IMR-90 (cell line): ENCODE data around the gene NR6A1. TPM values are rescaled to one million over a fixed set of nuclear protein-coding genes. Genes with fewer than 3 reads are reported as not detected.

Source experiments
- ATAC-seq: fragments of 200-7000 bp; cut with Tn5 transposase; 2 replicates; pipeline ENCODE4 v1.9.1; 2020; ENCODE audit warnings: low read depth, mild to moderate bottlenecking, moderate library complexity
- BruUV-seq: library from RNA; stranded (reverse); fragments of 400-500 nt; replicated peaks from 2 replicates; lab custom pipeline; 2021; lab: Mats Ljungman, UMichigan
- CTCF ChIA-PET: fragments of 300-600 bp; formaldehyde crosslinking; extraction: SDS; loops from one replicate; lab custom pipeline; 2021; ENCODE audit warnings: antibody characterized with exemption; lab: Yijun Ruan, JAX
- POLR2A ChIA-PET: fragments of 300-600 bp; sonication (Branson Sonifier 250); formaldehyde crosslinking; loops from one replicate; lab custom pipeline; 2022; ENCODE audit warnings: antibody characterized with exemption; ENCODE audit not compliant: unreplicated experiment; lab: Charles Lee
- DNase-seq: peaks from one replicate; pipeline ENCODE4 v3.0.0; 2013
- H2AFZ ChIP-seq: replicated peaks from 2 replicates; pipeline ENCODE3; 2013; ENCODE audit warnings: low read length, mild to moderate bottlenecking; ENCODE audit not compliant: poor library complexity
- H2AK5ac ChIP-seq: 2 replicates; pipeline ENCODE4 v1.6.1; 2013; ENCODE audit warnings: low read depth, low read length, inconsistent platforms
- H2AK9ac ChIP-seq: replicated peaks from 2 replicates; pipeline ENCODE3; 2013; ENCODE audit warnings: mild to moderate bottlenecking, low read depth, low read length, moderate library complexity; ENCODE audit not compliant: poor library complexity
- H2BK120ac ChIP-seq: 2 replicates; pipeline ENCODE4 v1.6.1; 2013; ENCODE audit warnings: low read depth, low read length, inconsistent platforms
- H2BK15ac ChIP-seq: 3 replicates; pipeline ENCODE4 v1.6.1; 2013; ENCODE audit warnings: low read depth, low read length, inconsistent platforms
- H2BK20ac ChIP-seq: 2 replicates; pipeline ENCODE4 v1.6.1; 2013; ENCODE audit warnings: low read depth, mild to moderate bottlenecking, inconsistent platforms, low read length, moderate library complexity
- H2BK5ac ChIP-seq: 2 replicates; pipeline ENCODE4 v1.6.1; 2013; ENCODE audit warnings: mild to moderate bottlenecking, low read depth, low read length, inconsistent platforms; ENCODE audit not compliant: poor library complexity, severe bottlenecking
- H3K14ac ChIP-seq: replicated peaks from 2 replicates; pipeline ENCODE4 v1.6.1; 2013; ENCODE audit warnings: low read depth, low read length, inconsistent platforms
- H3K18ac ChIP-seq: 2 replicates; pipeline ENCODE4 v1.6.1; 2013; ENCODE audit warnings: low read depth, low read length, control low read depth
- H3K23ac ChIP-seq: 2 replicates; pipeline ENCODE4 v1.6.1; 2013; ENCODE audit warnings: low read depth, low read length, inconsistent platforms
- H3K27ac ChIP-seq: 2 replicates; pipeline ENCODE4 v1.5.1; 2013; ENCODE audit warnings: mild to moderate bottlenecking, control low read depth, low read length; ENCODE audit not compliant: insufficient read depth
- H3K27me3 ChIP-seq: 2 replicates; pipeline ENCODE4 v1.6.1; 2013; ENCODE audit warnings: low read length; ENCODE audit not compliant: control insufficient read depth, insufficient read depth
- H3K36me3 ChIP-seq: 2 replicates; pipeline ENCODE4 v1.6.1; 2013; ENCODE audit warnings: low read length, mixed read lengths; ENCODE audit not compliant: control insufficient read depth, insufficient read depth
- H3K4ac ChIP-seq: 2 replicates; pipeline ENCODE4 v1.6.1; 2013; ENCODE audit warnings: low read depth, low read length, inconsistent platforms
- H3K4me1 ChIP-seq: 2 replicates; pipeline ENCODE4 v1.6.1; 2013; ENCODE audit warnings: low read length, mixed read lengths; ENCODE audit not compliant: control insufficient read depth, insufficient read depth
- H3K4me2 ChIP-seq: 2 replicates; pipeline ENCODE4 v1.6.1; 2013; ENCODE audit warnings: low read depth, mild to moderate bottlenecking, control low read depth, low read length, moderate library complexity
- H3K4me3 ChIP-seq: 2 replicates; pipeline ENCODE4 v1.5.1; 2013; ENCODE audit warnings: low read depth, mild to moderate bottlenecking, control low read depth, low read length, moderate library complexity; ENCODE audit not compliant: insufficient read depth
- H3K56ac ChIP-seq: 2 replicates; pipeline ENCODE4 v1.6.1; 2013; ENCODE audit warnings: low read length, inconsistent platforms; ENCODE audit not compliant: insufficient read depth; ENCODE audit errors: extremely low read depth
- H3K79me1 ChIP-seq, 2 experiments: 2 replicates each; pipeline ENCODE4 v1.6.1; 2013; ENCODE audit warnings: low read length in 2 of 2, inconsistent platforms in 1 of 2, low read depth in 1 of 2
- H3K9ac ChIP-seq: 2 replicates; pipeline ENCODE4 v1.6.1; 2013; ENCODE audit warnings: low read depth, low read length, control low read depth
- H3K9me1 ChIP-seq: 2 replicates; pipeline ENCODE4 v1.6.1; 2013; ENCODE audit warnings: low read length, inconsistent platforms; ENCODE audit not compliant: insufficient read depth
- H3K9me3 ChIP-seq: 2 replicates; pipeline ENCODE4 v1.6.1; 2013; ENCODE audit warnings: low read length; ENCODE audit not compliant: control insufficient read depth, insufficient read depth
- H4K20me1 ChIP-seq: 2 replicates; pipeline ENCODE4 v1.6.1; 2013; ENCODE audit warnings: low read length, inconsistent platforms; ENCODE audit not compliant: insufficient read depth
- H4K5ac ChIP-seq: 2 replicates; pipeline ENCODE4 v1.6.1; 2013; ENCODE audit warnings: mild to moderate bottlenecking, low read depth, low read length, control low read depth
- H4K8ac ChIP-seq, 2 experiments: 2 replicates each; pipeline ENCODE4 v1.6.1; 2013; ENCODE audit warnings: low read depth in 2 of 2, low read length in 2 of 2, control low read depth in 1 of 2, inconsistent platforms in 1 of 2
- H4K91ac ChIP-seq: 2 replicates; pipeline ENCODE4 v1.6.1; 2013; ENCODE audit warnings: low read depth, low read length, inconsistent platforms; ENCODE audit not compliant: insufficient read depth
- BHLHE40 ChIP-seq: fragments of 150-350 bp; IDR thresholded peaks from 2 replicates; pipeline ENCODE4 v1.6.1; 2016; ENCODE audit warnings: mild to moderate bottlenecking, low read depth, low read length
- CEBPB ChIP-seq: IDR thresholded peaks from 2 replicates; pipeline ENCODE4 v1.6.1; 2012; ENCODE audit warnings: low read depth, low read length, improper control_type of control experiment
- CHD1 ChIP-seq: IDR thresholded peaks from 2 replicates; pipeline ENCODE4 v1.6.1; 2012; ENCODE audit warnings: low read depth, low read length, improper control_type of control experiment
- CTCF ChIP-seq: conservative IDR thresholded peaks from 2 replicates; pipeline ENCODE4 v1.5.1; 2012; ENCODE audit warnings: mild to moderate bottlenecking, low read depth, low read length, improper control_type of control experiment
- MAFK ChIP-seq: IDR thresholded peaks from 2 replicates; pipeline ENCODE4 v1.6.1; 2012; ENCODE audit warnings: low read depth, low read length, improper control_type of control experiment
- MAZ ChIP-seq: IDR thresholded peaks from 2 replicates; pipeline ENCODE4 v1.6.1; 2012; ENCODE audit warnings: low read depth, mild to moderate bottlenecking, low read length, improper control_type of control experiment, moderate library complexity, borderline replicate concordance
- MXI1 ChIP-seq: IDR thresholded peaks from 2 replicates; pipeline ENCODE4 v1.6.1; 2012; ENCODE audit warnings: low read depth, mild to moderate bottlenecking, low read length, moderate library complexity, borderline replicate concordance
- NFE2L2 ChIP-seq: fragments of 150-350 bp; IDR thresholded peaks from 2 replicates; pipeline ENCODE4 v1.6.1; 2016; ENCODE audit warnings: low read depth, mild to moderate bottlenecking, low read length
- POLR2A ChIP-seq: IDR thresholded peaks from 2 replicates; pipeline ENCODE4 v1.6.1; 2012; ENCODE audit warnings: mild to moderate bottlenecking, low read depth, low read length
- RAD21 ChIP-seq: IDR thresholded peaks from 2 replicates; pipeline ENCODE4 v1.6.1; 2012; ENCODE audit warnings: low read length, improper control_type of control experiment
- RCOR1 ChIP-seq: IDR thresholded peaks from 2 replicates; pipeline ENCODE4 v1.6.1; 2012; ENCODE audit warnings: mild to moderate bottlenecking, low read length, improper control_type of control experiment; ENCODE audit not compliant: insufficient replicate concordance
- RFX5 ChIP-seq: IDR thresholded peaks from 2 replicates; pipeline ENCODE4 v1.8.0; 2012; ENCODE audit warnings: low read depth, mild to moderate bottlenecking, low read length, moderate library complexity
- SMC3 ChIP-seq: fragments of 150-350 bp; IDR thresholded peaks from 2 replicates; pipeline ENCODE4 v1.6.1; 2016; ENCODE audit warnings: low read depth, mild to moderate bottlenecking, antibody characterized with exemption, low read length, moderate library complexity
- WGBS, 2 experiments: methylation state at CpG; one replicate each; pipeline versions ENCODE4 v1.1.5 to v1.1.7; 2013; ENCODE audit warnings: missing lambda C conversion rate in 2 of 2; ENCODE audit not compliant: insufficient read length in 1 of 2; ENCODE audit errors: extremely low coverage in 2 of 2; 5-methylcytosine and 5-hydroxymethylcytosine counted together
- dilution Hi-C: fragments of 300-500 bp; cut with HindIII; formaldehyde crosslinking; loops from one replicate; pipeline ENCODE4 v1.14.3; 2018; ENCODE audit warnings: low sequenced_read_pairs; ENCODE audit not compliant: unreplicated experiment
- in situ Hi-C: fragments of 300-500 bp; cut with MboI; formaldehyde crosslinking; loops from 3 replicates; pipeline ENCODE4 v1.14.3; 2019; ENCODE audit warnings: low sequenced_read_pairs, inconsistent platforms, mixed read lengths
- intact Hi-C: fragments of 100-400 bp; cut with micrococcal nuclease; formaldehyde crosslinking; loops from 2 replicates; pipeline ENCODE4 v1.10.0; 2022
- polyA plus RNA-seq, 3 experiments: library from polyadenylated mRNA; depleted of rRNA; stranded (reverse); fragments of >200 nt; gene quantifications; 2 replicates each; pipeline ENCODE4 v1.2.3, GENCODE V29; 2012; ENCODE audit warnings: low replicate concordance in 1 of 3
- total RNA-seq: library from RNA; depleted of rRNA; stranded (reverse); fragments of >200 nt; gene quantifications from 2 replicates; pipeline ENCODE4 v1.2.3, GENCODE V29; 2012
- TF ChIP-seq, protein P1 (sequence below): fragments of 150-350 bp; IDR thresholded peaks from 2 replicates; pipeline ENCODE4 v1.6.1; 2016; ENCODE audit warnings: low read depth, mild to moderate bottlenecking, low read length, moderate library complexity, borderline replicate concordance
- TF ChIP-seq, protein P2 (sequence below): fragments of 150-350 bp; IDR thresholded peaks from 2 replicates; pipeline ENCODE4 v1.6.1; 2017; ENCODE audit warnings: mild to moderate bottlenecking, antibody characterized with exemption, low read length, low read depth

NR6A1 gene
- total and polyA plus RNA-seq, 2 of the 4 experiments (the other 2 are of a cell fraction) = 0.14 to 0.36 TPM

DNA sequence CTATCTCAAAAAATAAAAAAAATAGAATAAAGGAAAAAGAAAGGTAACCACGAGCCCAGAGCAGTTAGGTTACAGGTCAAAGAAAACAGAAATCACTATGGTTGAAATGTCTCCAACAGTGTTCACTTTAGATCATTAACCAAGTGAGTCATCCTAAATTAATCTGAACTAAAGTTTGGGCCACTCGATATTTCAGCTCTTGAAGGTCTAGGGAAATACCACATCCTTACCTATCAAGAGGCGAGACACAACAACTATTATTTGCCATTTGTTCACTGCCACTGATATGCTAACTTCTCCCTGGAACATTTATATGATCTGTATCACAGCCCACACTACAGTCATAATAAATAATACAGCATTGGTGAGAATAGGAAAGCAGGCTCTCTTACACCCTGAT, 152.6 kb downstream of the NR6A1 start:
- in situ Hi-C loops = loop anchor here (5.0 kb wide), 1 partner anchor 94 kb away; no protein-coding TSS in a partner anchor
- intact Hi-C loops = loop anchor here (2.0 to 10.0 kb wide), 3 partner anchors 40 to 236 kb away; partner anchors contain the start of genes PSMB7 and WDR38
- dilution Hi-C loops = no loop called here

More for the DNA sequence above, 152.6 kb downstream of the NR6A1 start:
- Histone ChIP-seq H3K27me3 (peaks cover 6% of the 10 kb centered on the region), H3K9me1 (no peaks in the 10 kb centered on the region), H2AK5ac (no peak overlapping the region), H3K27ac (no peak overlapping the region), H4K20me1 (no peaks in the 10 kb centered on the region), H2AK9ac (no peak overlapping the region), H3K4me1 (peaks cover 2% of the 10 kb centered on the region), H3K4me3 (no peak overlapping the region), H3K56ac (no peak overlapping the region), H3K9me3 (no peaks in the 10 kb centered on the region), H3K9ac (no peak overlapping the region), H3K79me1 (no peaks in the 10 kb centered on the region), H2AFZ (no peak overlapping the region), H3K18ac (peak overlapping the region; percentile 52; the same call in 1 of the 2 replicates), H2BK15ac (peak overlapping the region; percentile 4; the same call in 1 of the 3 replicates), H3K23ac (peak overlapping the region; percentile 63; the same call in 1 of the 2 replicates), H3K4ac (peak overlapping the region; percentile 32; the same call in 1 of the 2 replicates), H3K36me3 (no peaks in the 10 kb centered on the region), H4K91ac (0 out of 2 replicates have a peak overlapping the region, but pooled peaks have one; percentile 12), H2BK120ac (peak overlapping the region; percentile 44), H3K14ac (0 out of 2 replicates have a peak overlapping the region, but pooled peaks have one; percentile 26), H4K5ac (peak overlapping the region; percentile 53; the same call in 1 of the 2 replicates), H2BK5ac (no peak overlapping the region), H3K4me2 (no peak overlapping the region), H2BK20ac (peak overlapping the region; percentile 42; the same call in 1 of the 2 replicates), H4K8ac (peak overlapping the region in 1 of 2 experiments; percentile 57; a peak in 1 of 4 replicates)
- no CpG with 5 or more reads among the region's 3 CpGs for WGBS, 2 experiments
- ChIA-PET CTCF (interaction anchor here (2.2 to 3.6 kb wide), 2 partner anchors 92 to 135 kb away, joined by 8 to 53 read pairs; no protein-coding TSS in a partner anchor), POLR2A (no interaction called here)
- no TSS peak for BruUV-seq
- DNase-seq (no peak), ATAC-seq (no peak)
- no peak for TF ChIP-seq RAD21
- no peak for TF ChIP-seq NFE2L2
- TF ChIP-seq, protein P1, sequence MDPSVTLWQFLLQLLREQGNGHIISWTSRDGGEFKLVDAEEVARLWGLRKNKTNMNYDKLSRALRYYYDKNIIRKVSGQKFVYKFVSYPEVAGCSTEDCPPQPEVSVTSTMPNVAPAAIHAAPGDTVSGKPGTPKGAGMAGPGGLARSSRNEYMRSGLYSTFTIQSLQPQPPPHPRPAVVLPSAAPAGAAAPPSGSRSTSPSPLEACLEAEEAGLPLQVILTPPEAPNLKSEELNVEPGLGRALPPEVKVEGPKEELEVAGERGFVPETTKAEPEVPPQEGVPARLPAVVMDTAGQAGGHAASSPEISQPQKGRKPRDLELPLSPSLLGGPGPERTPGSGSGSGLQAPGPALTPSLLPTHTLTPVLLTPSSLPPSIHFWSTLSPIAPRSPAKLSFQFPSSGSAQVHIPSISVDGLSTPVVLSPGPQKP = no peak
- no peak for TF ChIP-seq CTCF
- no peak for TF ChIP-seq MAFK
- no peak for TF ChIP-seq RFX5
- TF ChIP-seq CHD1 = no peak
- no peak for TF ChIP-seq MAZ
- TF ChIP-seq BHLHE40 = no peak
- no peak for TF ChIP-seq MXI1
- no peak for TF ChIP-seq POLR2A
- TF ChIP-seq CEBPB = no peak
- TF ChIP-seq RCOR1 = no peak
- TF ChIP-seq, protein P2, sequence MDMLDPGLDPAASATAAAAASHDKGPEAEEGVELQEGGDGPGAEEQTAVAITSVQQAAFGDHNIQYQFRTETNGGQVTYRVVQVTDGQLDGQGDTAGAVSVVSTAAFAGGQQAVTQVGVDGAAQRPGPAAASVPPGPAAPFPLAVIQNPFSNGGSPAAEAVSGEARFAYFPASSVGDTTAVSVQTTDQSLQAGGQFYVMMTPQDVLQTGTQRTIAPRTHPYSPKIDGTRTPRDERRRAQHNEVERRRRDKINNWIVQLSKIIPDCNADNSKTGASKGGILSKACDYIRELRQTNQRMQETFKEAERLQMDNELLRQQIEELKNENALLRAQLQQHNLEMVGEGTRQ = no peak
- no peak for TF ChIP-seq SMC3
